Measurements from ENCODE around the gene ME2.

DNA sequence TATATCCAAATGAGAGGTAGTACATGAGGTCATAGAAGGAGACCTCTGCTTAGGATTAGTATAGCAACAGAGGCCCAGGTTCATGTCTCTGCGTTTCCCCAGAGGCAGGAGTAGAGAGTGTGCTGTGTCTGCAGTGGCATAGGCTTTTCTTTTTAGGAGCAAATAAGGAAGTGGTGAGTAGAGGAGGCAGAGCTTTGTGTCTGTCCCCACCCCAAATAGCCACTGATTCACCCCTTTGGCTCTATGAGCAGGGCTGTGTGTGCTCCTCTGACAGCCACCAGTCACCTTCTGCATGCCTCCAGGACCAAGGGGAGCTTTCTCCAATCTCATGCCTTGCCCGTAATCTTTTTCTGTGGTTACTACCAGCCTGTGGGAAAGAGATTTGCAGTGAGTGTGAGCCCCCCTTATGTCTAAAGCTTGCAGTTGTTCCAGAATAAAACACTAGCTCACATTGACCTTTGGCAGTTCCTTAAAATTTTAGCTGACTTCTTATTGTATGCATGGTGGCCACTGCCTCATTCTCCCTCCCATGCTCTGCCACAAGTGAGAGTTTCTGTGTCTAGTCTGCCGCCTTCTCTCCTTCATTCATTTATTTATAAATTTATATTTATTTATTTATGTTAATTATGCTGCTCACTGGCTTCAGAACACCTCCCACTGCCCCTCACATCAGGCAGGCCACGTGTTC lies 65.5 kb downstream of the ME2 start:
- TF ChIP-seq, protein P1, sequence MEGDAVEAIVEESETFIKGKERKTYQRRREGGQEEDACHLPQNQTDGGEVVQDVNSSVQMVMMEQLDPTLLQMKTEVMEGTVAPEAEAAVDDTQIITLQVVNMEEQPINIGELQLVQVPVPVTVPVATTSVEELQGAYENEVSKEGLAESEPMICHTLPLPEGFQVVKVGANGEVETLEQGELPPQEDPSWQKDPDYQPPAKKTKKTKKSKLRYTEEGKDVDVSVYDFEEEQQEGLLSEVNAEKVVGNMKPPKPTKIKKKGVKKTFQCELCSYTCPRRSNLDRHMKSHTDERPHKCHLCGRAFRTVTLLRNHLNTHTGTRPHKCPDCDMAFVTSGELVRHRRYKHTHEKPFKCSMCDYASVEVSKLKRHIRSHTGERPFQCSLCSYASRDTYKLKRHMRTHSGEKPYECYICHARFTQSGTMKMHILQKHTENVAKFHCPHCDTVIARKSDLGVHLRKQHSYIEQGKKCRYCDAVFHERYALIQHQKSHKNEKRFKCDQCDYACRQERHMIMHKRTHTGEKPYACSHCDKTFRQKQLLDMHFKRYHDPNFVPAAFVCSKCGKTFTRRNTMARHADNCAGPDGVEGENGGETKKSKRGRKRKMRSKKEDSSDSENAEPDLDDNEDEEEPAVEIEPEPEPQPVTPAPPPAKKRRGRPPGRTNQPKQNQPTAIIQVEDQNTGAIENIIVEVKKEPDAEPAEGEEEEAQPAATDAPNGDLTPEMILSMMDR (IDR thresholded peaks at IDR 0.05) = no peak
- no peak for TF ChIP-seq POLR2A (IDR thresholded peaks at IDR 0.05)
